ENCODE measurements around the gene CYBB. TPM values are rescaled to one million over a fixed set of nuclear protein-coding genes. Genes with fewer than 3 reads are reported as not detected.

CYBB gene
- total and polyA plus RNA-seq, 4 donors = 3.1 to 60.4 (median 26.8) TPM

- no peaks in the 10 kb centered on the region for H3K9me3 ChIP-seq (ENCODE audit: control insufficient read depth, low read length)
- intact Hi-C loops (cut with DNase I) = no loop called here
- no peak overlapping the region for H3K4me3 ChIP-seq (ENCODE audit: low read length in 2 of 2)
- no peak overlapping the region for H3K27ac ChIP-seq (ENCODE audit: low read depth in 1 of 2, low read length in 2 of 2)
- DNase-seq (no peak), ATAC-seq (ENCODE audit: low FRiP score) (no peak)
- no peaks in the 10 kb centered on the region for H3K4me1 ChIP-seq (ENCODE audit: control insufficient read depth in 1 of 2, insufficient read depth in 2 of 2, low read length in 2 of 2)
- no peaks in the 10 kb centered on the region for H3K27me3 ChIP-seq (ENCODE audit: control insufficient read depth in 1 of 2, insufficient read depth in 2 of 2, low read length in 1 of 2)
- H3K36me3 ChIP-seq (ENCODE audit: control insufficient read depth in 1 of 2, insufficient read depth in 2 of 2, low read length in 1 of 2) = no peaks in the 10 kb centered on the region
Observed at GRCh38 chrX:37862851-37863250, 83.0 kb downstream of the CYBB start.

Other genes with a start within 250 kb of the CYBB start
- gene LANCL3, start 208.4 kb upstream of the CYBB start, total RNA-seq = 1 to 10 TPM in 1 of 2 donors, under 1 TPM in 1; 0.84 to 2.2 TPM
- gene LANCL3, start 208.4 kb upstream of the CYBB start, polyA plus RNA-seq = under 1 TPM; 0.03 to 0.38 TPM
- gene XK, start 94.3 kb upstream of the CYBB start, total RNA-seq = 1 to 10 TPM in 1 of 2 donors, under 1 TPM in 1; 0.93 to 1.7 TPM
- gene XK, start 94.3 kb upstream of the CYBB start, polyA plus RNA-seq = 1 to 10 TPM; 1.0 to 3.1 TPM
- 10 to 100 TPM; 43.2 to 65.3 TPM for gene DYNLT3, start 67.5 kb downstream of the CYBB start, total RNA-seq
- 10 to 100 TPM; 50.0 to 94.0 TPM for gene DYNLT3, start 67.5 kb downstream of the CYBB start, polyA plus RNA-seq
- not detected for gene SYTL5, start 226.5 kb downstream of the CYBB start, total RNA-seq
- gene SYTL5, start 226.5 kb downstream of the CYBB start, polyA plus RNA-seq = 1 to 10 TPM in 1 of 2 donors, under 1 TPM in 1; 0.18 to 1.8 TPM